Thyroid gland (tissue), 4 donors: ENCODE data around the gene RAD51C. TPM values are rescaled to one million over a fixed set of nuclear protein-coding genes. Genes with fewer than 3 reads are reported as not detected.

ENCODE experiments used
- DNase-seq, 2 donors: peaks; one replicate each; pipeline ENCODE4 v3.0.0-alpha.2; 2019
- H3K27ac ChIP-seq, 3 donors: fragments of 200-600 bp; sonication (generic); 1 replicate in 2 of 3; 2 replicates in 1 of 3; pipeline ENCODE4 v1.5.1; 2016 to 2019; ENCODE audit warnings: mild to moderate bottlenecking in 1 of 3, moderate library complexity in 1 of 3
- H3K27me3 ChIP-seq: fragments of 200-600 bp; sonication (generic); one replicate; pipeline ENCODE4 v1.5.1; 2019
- H3K36me3 ChIP-seq, 2 donors: fragments of 200-600 bp; sonication (generic); one replicate each; pipeline ENCODE4 v1.5.1; 2016 to 2019
- H3K4me1 ChIP-seq, 2 donors: fragments of 200-600 bp; sonication (generic); one replicate each; pipeline ENCODE4 v1.5.1; 2017 to 2019
- H3K4me3 ChIP-seq, 3 donors: fragments of 200-600 bp; sonication (generic); replicated peaks in 1 of 3; 1 replicate in 2 of 3; 2 replicates in 1 of 3; pipeline ENCODE4 v1.5.1; 2016; ENCODE audit warnings: mild to moderate bottlenecking in 1 of 3
- H3K9me3 ChIP-seq: fragments of 200-600 bp; sonication (generic); one replicate; pipeline ENCODE4 v1.5.1; 2017
- POLR2A ChIP-seq, 2 donors: fragments of 450-650 bp; IDR thresholded peaks; one replicate each; pipeline ENCODE4 v1.6.1; 2017; ENCODE audit warnings: antibody characterized with exemption in 2 of 2, mild to moderate bottlenecking in 2 of 2, moderate library complexity in 1 of 2
- WGBS, 2 donors: methylation state at CpG; one replicate each; pipeline ENCODE4 v1.1.5; 2017; 5-methylcytosine and 5-hydroxymethylcytosine counted together
- intact Hi-C: fragments of 100-400 bp; cut with DNase I; formaldehyde crosslinking; loops from one replicate; pipeline ENCODE4 v1.15.1; 2023
- total RNA-seq, 4 donors: library from RNA; depleted of rRNA; stranded (reverse); fragments of >200 nt; gene quantifications; one replicate each; pipeline ENCODE4 v1.2.3, GENCODE V29; 2016
- TF ChIP-seq, protein P1 (sequence below), 6 experiments: fragments of 200-600 bp in 3 of 6; fragments of 450-650 bp in 3 of 6; sonication (generic) in 3 of 6; IDR thresholded peaks; one replicate each; pipeline ENCODE4 v1.5.1; 2016 to 2019; ENCODE audit warnings: antibody characterized with exemption in 6 of 6, mild to moderate bottlenecking in 2 of 6, inconsistent platforms in 1 of 6, moderate library complexity in 1 of 6

The RAD51C gene
- total RNA-seq, 4 donors from 2014 or later = 8.8 to 20.4 (median 12.4) TPM

DNA sequence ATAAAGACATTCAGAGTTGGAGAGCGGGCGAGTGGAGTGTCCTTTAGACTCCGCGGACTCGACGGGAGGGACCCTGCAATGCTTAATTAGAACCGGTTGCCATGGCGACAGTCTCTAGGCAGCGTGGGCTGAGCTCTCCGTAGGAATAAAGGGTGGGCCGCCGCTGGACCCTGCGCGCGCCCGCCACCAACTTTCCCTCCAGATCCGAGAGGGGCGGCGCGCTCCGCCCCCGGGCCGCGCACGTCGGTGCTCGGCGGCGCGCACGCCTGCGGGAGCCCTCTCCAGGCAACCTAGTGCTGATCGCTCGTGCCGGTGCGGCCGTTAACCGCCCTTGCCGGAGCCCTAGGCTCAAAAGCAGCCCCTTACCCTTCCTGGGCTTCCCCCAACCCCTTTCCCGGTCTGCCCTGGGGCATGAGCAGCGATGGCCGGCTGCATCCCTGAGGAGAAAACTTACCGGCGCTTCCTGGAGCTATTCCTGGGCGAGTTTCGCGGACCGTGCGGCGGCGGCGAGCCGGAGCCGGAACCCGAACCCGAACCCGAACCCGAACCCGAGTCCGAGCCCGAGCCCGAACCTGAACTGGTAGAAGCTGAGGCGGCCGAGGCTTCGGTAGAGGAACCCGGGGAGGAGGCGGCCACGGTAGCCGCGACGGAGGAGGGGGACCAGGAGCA lies 63.3 kb downstream of the RAD51C start, which contains the start of gene PPM1E:
PPM1E (plus strand) TSS at position 278 of the 669 bp plus-strand sequence.
- Histone ChIP-seq H3K36me3 (no peaks in the 10 kb centered on the region), H3K27ac (no peak within 1 kb of the TSS), H3K4me1 (peaks cover 4 to 15% of the 10 kb centered on the region in 2 donors), H3K4me3 (peak within 1 kb of the TSS in 2 of 3 donors; percentile 7 to 30), H3K9me3 (no peaks in the 10 kb centered on the region), H3K27me3 (peaks cover 15% of the 10 kb centered on the region)
- intact Hi-C loops = no loop called here
- WGBS, 2 donors = 4 to 8% methylated on average over 22 to 46 of the region's 71 CpGs
- DNase-seq = peak; percentile 18 to 30
- TF ChIP-seq, protein P1, sequence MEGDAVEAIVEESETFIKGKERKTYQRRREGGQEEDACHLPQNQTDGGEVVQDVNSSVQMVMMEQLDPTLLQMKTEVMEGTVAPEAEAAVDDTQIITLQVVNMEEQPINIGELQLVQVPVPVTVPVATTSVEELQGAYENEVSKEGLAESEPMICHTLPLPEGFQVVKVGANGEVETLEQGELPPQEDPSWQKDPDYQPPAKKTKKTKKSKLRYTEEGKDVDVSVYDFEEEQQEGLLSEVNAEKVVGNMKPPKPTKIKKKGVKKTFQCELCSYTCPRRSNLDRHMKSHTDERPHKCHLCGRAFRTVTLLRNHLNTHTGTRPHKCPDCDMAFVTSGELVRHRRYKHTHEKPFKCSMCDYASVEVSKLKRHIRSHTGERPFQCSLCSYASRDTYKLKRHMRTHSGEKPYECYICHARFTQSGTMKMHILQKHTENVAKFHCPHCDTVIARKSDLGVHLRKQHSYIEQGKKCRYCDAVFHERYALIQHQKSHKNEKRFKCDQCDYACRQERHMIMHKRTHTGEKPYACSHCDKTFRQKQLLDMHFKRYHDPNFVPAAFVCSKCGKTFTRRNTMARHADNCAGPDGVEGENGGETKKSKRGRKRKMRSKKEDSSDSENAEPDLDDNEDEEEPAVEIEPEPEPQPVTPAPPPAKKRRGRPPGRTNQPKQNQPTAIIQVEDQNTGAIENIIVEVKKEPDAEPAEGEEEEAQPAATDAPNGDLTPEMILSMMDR (IDR thresholded peaks at IDR 0.05) = no peak

DNA sequence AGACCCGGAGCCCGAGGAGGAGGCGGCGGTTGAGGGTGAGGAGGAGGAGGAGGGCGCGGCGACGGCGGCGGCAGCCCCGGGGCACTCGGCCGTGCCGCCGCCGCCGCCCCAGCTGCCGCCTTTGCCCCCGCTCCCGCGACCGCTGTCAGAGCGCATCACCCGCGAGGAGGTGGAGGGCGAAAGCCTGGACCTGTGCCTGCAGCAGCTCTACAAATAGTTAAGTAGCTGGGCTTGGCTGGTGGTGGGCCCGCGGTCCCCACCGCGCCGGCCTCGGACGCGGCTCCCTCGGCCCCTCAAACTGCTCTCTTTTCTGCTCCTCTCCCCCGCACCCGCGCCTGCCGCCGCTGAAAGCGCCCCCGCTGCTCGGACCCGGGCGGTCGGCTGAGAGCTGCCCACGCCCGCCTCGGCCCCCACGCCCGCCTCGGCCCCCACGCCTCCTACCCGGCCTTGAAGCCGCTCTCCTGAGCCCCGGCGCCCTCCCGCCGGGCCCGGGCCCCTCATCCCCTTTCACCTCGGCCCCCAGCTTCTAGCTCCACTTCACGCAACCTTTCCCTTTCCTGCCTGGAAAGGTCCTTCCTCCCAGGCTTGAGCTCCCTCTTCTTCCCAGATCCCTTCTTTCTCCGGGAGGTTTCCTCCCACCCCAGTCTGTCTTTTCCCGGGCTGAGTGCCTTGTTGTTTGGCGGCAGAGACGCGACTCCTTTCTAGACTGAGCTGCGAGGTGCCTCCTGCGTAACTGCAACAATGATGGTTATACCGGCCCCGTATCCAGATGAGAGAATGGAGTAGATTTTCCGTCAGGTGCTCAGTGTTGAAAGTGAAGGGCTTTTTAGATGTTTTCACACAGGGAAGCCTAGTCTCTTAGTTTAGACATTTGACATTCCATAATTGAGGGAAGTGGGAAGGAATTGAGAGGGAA lies 64.1 kb downstream of the RAD51C start:
- Histone ChIP-seq H3K4me1 (peaks cover 4 to 15% of the 10 kb centered on the region in 2 donors), H3K36me3 (no peaks in the 10 kb centered on the region), H3K27ac (no peak overlapping the region), H3K27me3 (peaks cover 15% of the 10 kb centered on the region), H3K9me3 (no peaks in the 10 kb centered on the region), H3K4me3 (peak overlapping the region in 1 of 3 donors; percentile 30)
- TF ChIP-seq, protein P1 (IDR thresholded peaks at IDR 0.05) = no peak
- TF ChIP-seq POLR2A (IDR thresholded peaks at IDR 0.05) = no peak
- DNase-seq = peak in 1 of 2 donors; percentile 1
- WGBS, 2 donors = 4 to 6% methylated on average over 24 to 35 of the region's 72 CpGs
- intact Hi-C loops = no loop called here

DNA sequence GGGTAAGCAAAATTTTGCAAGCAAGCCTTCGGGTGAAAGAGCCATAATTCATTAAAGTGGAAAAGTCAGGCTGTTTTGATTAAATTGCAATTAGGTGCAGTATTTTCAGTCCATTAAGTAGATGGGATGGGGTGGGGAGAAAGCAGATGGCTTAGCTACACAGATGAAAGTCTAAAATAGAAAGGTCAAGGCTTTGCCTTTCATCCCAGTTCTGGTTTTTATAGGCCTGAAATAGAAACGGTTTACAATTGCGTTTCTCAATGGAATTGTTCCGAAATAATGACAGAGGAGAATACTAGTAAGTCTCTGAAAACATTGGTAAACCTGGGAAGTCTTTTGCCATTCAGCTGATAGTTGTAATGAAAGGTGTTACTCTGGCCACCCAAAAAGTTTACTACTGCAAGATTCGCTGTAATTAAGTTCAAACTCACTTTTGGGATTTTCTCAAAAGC lies 64.8 kb downstream of the RAD51C start:
- DNase-seq = no peak
- 51 to 74% methylated on average over 5 of the region's 5 CpGs for WGBS, 2 donors
- H3K4me3 ChIP-seq = no peak overlapping the region
- intact Hi-C loops = no loop called here
- peaks cover 4 to 15% of the 10 kb centered on the region in 2 donors for H3K4me1 ChIP-seq
- no peak overlapping the region for H3K27ac ChIP-seq
- TF ChIP-seq, protein P1 (IDR thresholded peaks at IDR 0.05) = no peak
- TF ChIP-seq POLR2A (IDR thresholded peaks at IDR 0.05) = no peak
- no peaks in the 10 kb centered on the region for H3K36me3 ChIP-seq
- H3K27me3 ChIP-seq = peaks cover 15% of the 10 kb centered on the region
- no peaks in the 10 kb centered on the region for H3K9me3 ChIP-seq

DNA sequence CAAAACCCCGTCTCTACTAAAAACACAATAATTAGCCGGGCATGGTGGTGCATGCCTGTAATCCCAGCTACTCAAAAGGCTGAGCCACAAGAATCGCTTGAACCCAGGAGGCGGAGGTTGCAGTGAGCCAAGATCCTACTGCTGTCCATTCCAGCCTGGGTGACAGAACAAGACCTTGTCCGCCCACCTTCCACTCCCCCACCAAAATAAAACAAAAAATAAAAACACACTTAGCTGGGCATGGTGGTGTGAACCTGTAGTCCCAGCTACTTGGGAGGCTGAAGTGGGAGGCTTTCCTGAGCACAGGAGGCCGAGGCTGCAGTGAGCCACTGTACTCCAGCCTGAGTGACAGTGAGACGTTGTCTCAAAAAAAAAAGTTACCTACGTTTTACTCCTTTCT lies 66.5 kb downstream of the RAD51C start:
- TF ChIP-seq, protein P1 (IDR thresholded peaks at IDR 0.05) = no peak
- no peak for TF ChIP-seq POLR2A (IDR thresholded peaks at IDR 0.05)
- Histone ChIP-seq H3K27me3 (peaks cover 15% of the 10 kb centered on the region), H3K4me3 (no peak overlapping the region), H3K4me1 (peaks cover 4 to 15% of the 10 kb centered on the region in 2 donors), H3K9me3 (no peaks in the 10 kb centered on the region), H3K36me3 (no peaks in the 10 kb centered on the region), H3K27ac (no peak overlapping the region)
- WGBS, 2 donors = 79 to 81% methylated on average over 8 of the region's 8 CpGs
- intact Hi-C loops = no loop called here
- no peak for DNase-seq
